GM18858 (cell line): ENCODE results near the gene ACOT13.
"Not testable (repeated sequence)": the region's sequence is repeated elsewhere in the genome, so short reads cannot be mapped to it uniquely, and the experiment has no call there.

Experiments used
- ATAC-seq: cut with Tn5 transposase; IDR thresholded peaks from one replicate; pipeline ENCODE4 v1.9.1; 2021; ENCODE audit not compliant: unreplicated experiment

Gene ACOT13

GRCh38 chr6:24691550-24691949 is 24.7 kb downstream of the ACOT13 start:
- no peak for ATAC-seq

DNA sequence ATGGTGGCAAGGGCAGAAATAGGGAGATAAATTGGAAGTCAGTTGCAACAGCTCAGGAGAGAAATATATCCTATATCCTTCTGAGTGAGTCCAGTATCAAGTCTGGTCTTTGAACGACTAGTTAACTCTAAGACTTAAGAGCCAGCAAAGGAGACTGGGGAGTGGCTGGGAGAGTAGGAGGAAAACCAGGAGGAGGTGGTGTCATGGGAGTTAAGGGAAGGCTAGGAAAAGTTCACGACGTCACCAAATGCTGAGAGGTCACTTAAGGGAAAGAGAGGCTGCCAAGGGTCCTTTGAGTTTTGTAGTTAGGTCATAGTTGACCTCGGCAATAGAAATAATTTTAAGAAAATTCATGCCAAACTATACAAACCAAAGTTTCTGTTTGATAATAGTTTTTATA is 25.1 kb downstream of the ACOT13 start:
- no peak for ATAC-seq

DNA sequence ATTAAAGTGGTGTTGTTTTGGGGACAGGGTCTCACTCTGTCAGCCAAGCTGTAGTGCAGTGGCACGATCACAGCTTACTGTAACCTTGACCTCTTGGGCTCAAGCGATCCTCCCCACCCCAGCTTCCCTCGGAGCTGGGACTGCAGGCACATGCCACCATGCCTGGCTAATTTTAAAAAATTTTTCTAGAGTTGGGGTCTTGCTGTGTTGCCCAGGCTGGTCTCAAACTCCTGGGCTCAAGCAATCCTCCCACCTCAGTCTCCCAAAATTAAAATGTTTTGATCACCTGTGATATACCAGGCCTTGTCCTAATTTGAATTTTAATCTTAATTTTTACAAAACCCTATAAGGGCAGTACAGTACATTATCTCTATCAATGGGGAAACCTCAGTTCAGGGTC is 25.5 kb downstream of the ACOT13 start:
- ATAC-seq = no peak

DNA sequence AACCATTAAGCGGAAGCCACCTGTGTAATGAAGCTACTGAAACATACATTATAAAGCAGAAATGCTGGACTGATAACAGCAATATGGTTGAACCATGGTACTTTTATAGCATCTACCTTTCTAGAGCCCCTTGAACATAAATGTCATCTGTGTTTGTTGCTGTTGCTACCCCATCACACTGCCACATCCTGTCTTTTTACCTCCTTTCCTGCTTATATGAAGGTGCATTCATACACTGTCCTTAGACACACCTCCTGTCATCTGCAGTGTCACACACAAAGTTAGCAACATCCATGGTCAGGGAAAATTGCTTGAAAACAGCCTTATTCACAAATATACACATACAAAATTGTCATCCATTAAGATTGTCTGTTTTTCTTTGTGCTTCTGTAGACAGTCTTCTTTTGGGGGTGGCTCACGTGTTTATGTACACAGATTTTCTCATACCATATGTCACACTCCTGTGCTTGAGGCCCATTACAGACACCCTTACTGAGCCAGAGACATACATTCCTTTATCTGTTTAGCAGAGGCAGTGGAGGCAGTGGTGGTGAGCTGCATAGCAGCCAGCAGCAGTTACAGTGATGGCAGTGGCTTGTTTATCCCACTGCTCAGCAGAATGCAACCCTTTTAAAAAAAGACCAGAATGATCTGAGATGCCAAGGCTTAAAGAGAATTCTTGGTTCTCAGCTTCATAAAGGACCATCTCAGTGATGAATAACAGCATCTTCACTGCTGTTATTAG is 26.1 kb downstream of the ACOT13 start:
- no peak for ATAC-seq

- no peak for ATAC-seq
Measured at GRCh38 chr6:24694198-24694597, 27.3 kb downstream of the ACOT13 start.

DNA sequence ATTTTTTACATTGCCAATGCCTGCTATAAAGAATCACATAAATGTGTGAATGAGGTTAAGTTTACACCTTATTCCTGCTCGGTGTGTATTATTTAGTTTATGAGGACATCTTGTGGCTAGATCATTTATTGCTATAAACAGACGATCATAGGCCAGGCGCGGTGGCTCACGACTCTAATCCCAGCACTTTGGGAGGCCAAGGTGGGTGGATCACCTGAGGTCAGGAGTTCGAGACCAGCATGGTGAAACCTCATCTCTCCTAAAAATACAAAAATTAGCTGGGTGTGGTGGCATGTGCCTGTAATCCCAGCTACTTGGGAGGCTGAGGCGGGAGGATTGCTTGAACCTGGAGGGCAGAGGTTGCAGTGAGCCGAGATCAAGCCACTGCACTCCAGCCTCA is 28.8 kb downstream of the ACOT13 start:
- ATAC-seq = peak; percentile 45

- ATAC-seq = no peak
Measured at GRCh38 chr6:24696097-24696496, 29.2 kb downstream of the ACOT13 start.

GRCh38 chr6:24699521-24700359 is 32.9 kb downstream of the ACOT13 start:
- no peak for ATAC-seq

DNA sequence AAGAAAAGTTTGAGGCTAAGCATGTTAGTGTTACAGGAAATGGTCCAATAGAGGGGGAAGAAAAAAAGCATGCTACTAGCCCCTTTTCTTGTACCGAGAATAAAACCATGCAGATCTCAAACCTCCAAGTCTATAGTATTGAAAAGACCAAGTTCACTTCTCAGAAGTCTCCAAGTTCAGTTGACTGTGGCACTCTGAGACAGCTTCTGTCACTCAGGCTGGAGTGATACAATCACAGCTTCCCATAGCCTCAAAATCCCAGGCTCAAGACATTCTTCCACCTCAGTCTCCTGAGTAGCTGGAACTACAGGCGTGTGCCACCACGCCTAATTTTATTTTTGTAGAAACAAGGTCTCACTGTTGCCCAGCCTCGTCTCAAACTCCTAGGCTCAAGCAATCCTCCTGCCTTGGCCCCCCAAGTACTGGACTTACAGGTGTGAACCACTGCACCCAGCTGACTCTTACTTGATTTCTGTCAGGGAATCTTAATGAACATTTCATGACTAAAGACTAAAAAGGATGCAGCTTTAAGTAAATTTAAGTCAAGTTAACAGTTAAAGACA is 35.9 kb downstream of the ACOT13 start:
- no peak for ATAC-seq

GRCh38 chr6:24704468-24704867 is 37.6 kb downstream of the ACOT13 start:
- no peak for ATAC-seq

- ATAC-seq = no peak
Measured at GRCh38 chr6:24708612-24709011, 41.7 kb downstream of the ACOT13 start.

GRCh38 chr6:24709014-24709711 is 42.3 kb downstream of the ACOT13 start:
- no peak for ATAC-seq

- ATAC-seq = no peak
Measured at GRCh38 chr6:24710519-24711303, 43.8 kb downstream of the ACOT13 start.

- not testable (repeated sequence) for ATAC-seq
Measured at GRCh38 chr6:24716602-24717148, 49.8 kb downstream of the ACOT13 start.

- ATAC-seq = no peak
Measured at GRCh38 chr6:24718449-24719124, 51.7 kb downstream of the ACOT13 start.

DNA sequence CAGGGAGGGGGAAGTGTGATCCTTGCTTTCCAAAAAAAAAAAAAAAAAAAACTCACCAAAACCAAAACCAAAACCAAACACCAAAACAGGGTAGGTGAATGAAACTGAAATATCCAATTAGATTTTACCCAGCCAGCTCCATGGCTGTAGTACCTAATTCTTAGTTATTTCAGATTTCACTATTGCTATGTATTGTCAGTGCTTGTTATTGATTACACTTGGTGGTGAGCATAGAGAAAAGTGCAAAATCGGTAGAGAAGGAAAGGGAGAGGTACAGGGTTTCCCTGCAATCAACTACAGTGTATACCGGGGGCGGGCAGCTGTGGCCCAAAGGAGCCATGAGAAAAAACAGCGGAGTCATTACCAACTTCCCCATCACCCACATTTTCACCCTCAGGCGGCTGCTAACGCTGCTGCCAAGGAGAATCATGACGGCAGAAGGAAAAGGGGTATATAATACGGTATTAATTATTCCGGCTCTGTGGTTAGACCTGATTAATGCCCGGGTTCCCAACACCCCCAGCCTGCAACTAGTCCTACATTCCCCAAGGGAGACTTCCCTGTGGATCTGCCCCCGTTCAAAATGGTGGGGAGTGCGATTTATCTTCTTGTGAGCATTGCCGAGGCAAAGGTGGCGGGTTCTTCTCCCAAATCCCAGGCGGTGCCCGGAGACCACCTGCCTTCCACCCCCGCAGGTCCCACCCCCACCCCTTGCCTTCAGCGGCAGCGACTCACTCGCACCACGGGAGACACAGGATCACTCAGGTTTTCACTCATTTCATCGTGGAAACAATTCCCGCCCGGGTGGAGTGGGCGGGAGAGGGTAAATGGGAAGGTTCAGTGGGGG is 52.5 kb downstream of the ACOT13 start, which contains the start of gene C6orf62:
Gene C6orf62 (minus strand): TSS at position 30 of the 847 bp plus-strand sequence. CDS start 486 bp downstream, outside the sequence.
- no peak for ATAC-seq

- no peak for ATAC-seq
Measured at GRCh38 chr6:24720131-24720603, 53.3 kb downstream of the ACOT13 start.
